Measurements from ENCODE around the gene RBFOX2. TPM values are rescaled to one million over a fixed set of nuclear protein-coding genes. Genes with fewer than 3 reads are reported as not detected.
A peak's percentile ranks its signal among the peaks of the same experiment; 100 is the strongest.

RBFOX2 gene
- total and polyA plus RNA-seq, 2 of the 13 experiments (the other 11 are each of a cell fraction or from before 2014, with no cell fraction given), result 37.3 to 40.4 TPM

GRCh38 chr22:35821654-35822053, 207.0 kb downstream of the RBFOX2 start (continued):
- TF ChIP-seq ZBED4 (CRISPR knock-in tag; IDR thresholded peaks at IDR 0.05; ENCODE audit: borderline replicate concordance) (no peak), ZFP36L1 (CRISPR knock-in tag; IDR thresholded peaks at IDR 0.05) (no peak), ZNF576 (CRISPR knock-in tag; IDR thresholded peaks at IDR 0.05) (no peak), POLR2AphosphoS5 (IDR thresholded peaks at IDR 0.05; ENCODE audit: low read depth, low read length) (no peak), FOXO1 (CRISPR knock-in tag; IDR thresholded peaks at IDR 0.05) (peak; percentile 15; the same call in 1 of the 2 replicates), SNAPC5 (CRISPR knock-in tag; IDR thresholded peaks at IDR 0.05; ENCODE audit: borderline replicate concordance) (no peak), ZNF674 (CRISPR knock-in tag; IDR thresholded peaks at IDR 0.05; ENCODE audit: low read depth) (no peak), NRL (CRISPR knock-in tag; IDR thresholded peaks at IDR 0.05; ENCODE audit: borderline replicate concordance) (no peak), IKZF4 (CRISPR knock-in tag; IDR thresholded peaks at IDR 0.05; ENCODE audit: borderline replicate concordance, low read depth, not compliant biosample characterization) (no peak), TCF7 (IDR thresholded peaks at IDR 0.05; ENCODE audit: low read depth) (no peak), DZIP1 (CRISPR knock-in tag; IDR thresholded peaks at IDR 0.05) (no peak), ZNF746 (CRISPR knock-in tag; IDR thresholded peaks at IDR 0.05) (no peak), HNF1B (CRISPR knock-in tag; IDR thresholded peaks at IDR 0.05) (no peak), ZNF225 (CRISPR knock-in tag; IDR thresholded peaks at IDR 0.05) (no peak), ZFP37 (CRISPR knock-in tag; IDR thresholded peaks at IDR 0.05; ENCODE audit: borderline replicate concordance) (no peak), POLR2A (IDR thresholded peaks at IDR 0.05; ENCODE audit: insufficient read depth in 1 of 2, low read depth in 2 of 2, low read length in 2 of 2) (no peak)
